Left hindlimb (tissue), 1 donor: Measurements from ENCODE around the gene PKP4.

Experiments used
- DNase-seq: peaks from one replicate; pipeline ENCODE4 v3.0.0-alpha.2; 2018

Gene PKP4

DNA sequence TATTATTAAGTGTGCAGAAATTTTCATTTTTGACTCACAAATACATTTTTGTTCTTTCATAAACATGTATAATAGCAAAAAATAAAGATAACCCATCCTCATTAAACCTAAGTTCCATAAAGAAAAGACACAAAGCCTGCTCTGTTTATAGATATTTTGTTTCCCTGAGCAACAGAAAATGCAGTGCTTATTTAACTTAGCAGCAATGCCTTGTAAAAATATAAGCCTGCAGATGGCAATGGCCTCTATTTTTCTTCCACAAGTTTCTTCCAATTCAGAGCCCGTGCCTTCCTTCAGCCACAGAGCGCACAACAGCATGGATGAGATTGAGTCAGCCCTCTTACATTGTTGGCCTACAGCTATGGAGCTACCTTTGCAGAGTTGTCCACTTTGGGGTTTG lies 43.6 kb downstream of the PKP4 start:
- DNase-seq = no peak

DNA sequence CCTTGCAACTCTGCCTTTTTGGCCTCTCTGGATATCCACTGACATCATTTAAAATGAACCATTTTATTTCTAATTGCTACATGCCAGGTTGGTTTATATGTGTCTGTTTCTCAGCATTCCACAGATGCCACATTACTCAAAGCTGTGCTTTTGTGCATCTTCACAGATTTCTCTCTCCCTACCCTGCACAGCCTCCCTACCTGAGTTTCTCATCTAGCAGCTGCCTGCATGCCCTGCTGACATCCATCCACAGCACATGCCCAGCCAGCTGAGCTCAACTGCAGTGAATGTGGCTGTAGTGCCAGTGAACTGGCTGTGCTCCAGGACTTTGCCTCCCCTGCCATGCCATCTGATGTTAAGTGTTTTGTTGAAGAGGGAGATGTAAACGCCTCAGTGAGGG lies 44.5 kb downstream of the PKP4 start:
- no peak for DNase-seq

- no peak for DNase-seq
Measured at GRCh38 chr2:158502974-158503373, 46.2 kb downstream of the PKP4 start.

DNA sequence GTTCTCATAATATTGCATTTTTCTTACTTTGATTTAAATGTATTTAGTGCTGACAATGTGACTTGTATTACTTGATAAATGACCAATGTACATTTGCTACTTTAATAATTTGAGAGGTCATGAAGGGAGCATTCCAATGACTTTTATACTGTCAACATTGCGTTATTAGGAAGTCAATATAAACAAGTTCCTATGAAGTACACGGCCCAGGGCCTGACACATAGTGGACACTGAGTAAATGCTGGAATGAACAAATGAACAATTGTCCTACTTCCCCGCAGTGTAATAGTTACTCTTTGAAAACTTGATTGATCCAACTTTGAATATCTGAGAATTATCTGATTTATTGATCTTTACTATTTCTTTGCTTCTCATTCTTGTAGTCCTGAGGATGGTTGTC lies 47.3 kb downstream of the PKP4 start:
- no peak for DNase-seq

DNA sequence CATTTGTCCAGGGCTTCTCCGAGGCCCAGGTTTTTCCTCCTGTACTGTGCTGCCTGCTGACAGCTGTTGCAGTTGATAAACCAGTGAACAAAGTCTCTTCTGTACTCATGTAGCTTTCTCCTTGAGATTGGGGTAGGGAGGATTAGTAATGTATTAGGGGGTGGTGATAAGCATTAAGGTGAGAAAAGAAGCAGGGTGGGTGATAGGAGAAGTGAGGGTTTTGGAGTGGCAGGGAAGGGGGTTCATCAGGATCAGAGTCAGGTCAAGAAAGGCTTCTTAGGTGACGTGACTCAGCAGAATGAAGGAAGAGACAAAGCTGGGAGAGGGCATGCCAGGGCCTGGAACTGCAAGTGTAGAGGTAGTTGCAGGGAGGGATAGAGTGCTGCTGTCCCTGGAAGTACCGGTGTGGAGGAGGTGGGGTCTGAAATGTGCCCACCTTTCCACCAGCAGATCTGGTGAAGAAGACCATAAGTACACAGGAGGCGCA lies 48.7 kb downstream of the PKP4 start:
- DNase-seq = no peak

GRCh38 chr2:158507141-158507540 lies 50.4 kb downstream of the PKP4 start:
- DNase-seq = no peak

GRCh38 chr2:158507679-158508078 lies 50.9 kb downstream of the PKP4 start:
- DNase-seq = no peak

DNA sequence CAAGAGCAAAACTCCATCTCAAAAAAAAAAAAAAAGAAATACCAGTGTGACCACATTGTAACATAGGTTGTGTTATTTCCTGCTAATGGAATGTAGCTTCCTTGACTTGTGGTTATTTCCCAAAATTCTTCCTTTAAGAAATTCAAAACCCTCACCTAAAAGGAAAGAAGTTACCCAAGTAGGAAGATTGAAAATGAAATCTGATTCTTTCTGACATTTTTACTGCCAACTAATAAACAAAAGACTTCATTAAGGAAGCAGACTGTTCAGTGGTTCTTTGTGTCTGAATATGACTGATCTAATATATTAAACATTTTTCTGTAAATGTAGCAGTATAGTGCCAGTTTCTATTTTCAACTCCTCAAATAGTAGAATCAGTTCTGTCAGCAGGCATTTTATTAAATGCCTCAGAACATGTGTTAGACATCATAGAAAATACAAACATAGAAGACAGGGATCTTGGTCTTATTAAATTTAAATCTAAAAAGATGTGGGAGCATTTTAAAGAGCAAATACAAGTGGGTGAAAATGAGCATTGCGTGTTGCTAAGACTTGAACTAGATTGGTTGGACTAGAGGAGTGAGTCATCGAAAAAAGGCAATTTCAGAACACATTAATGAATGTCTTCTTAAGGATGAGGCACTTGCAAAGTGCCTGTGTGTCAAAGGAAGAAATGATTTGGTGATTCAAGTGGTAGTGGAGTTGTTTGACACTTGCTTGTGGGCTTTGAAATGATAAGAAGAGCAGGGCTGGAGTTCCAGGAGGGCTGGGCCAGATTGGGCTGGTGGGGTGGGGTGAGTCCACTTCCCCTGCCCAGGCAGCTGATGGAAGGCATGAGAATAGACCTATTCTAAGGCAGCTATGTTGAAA lies 53.4 kb downstream of the PKP4 start:
- DNase-seq = no peak

GRCh38 chr2:158510887-158511286 lies 54.1 kb downstream of the PKP4 start:
- DNase-seq = no peak

DNA sequence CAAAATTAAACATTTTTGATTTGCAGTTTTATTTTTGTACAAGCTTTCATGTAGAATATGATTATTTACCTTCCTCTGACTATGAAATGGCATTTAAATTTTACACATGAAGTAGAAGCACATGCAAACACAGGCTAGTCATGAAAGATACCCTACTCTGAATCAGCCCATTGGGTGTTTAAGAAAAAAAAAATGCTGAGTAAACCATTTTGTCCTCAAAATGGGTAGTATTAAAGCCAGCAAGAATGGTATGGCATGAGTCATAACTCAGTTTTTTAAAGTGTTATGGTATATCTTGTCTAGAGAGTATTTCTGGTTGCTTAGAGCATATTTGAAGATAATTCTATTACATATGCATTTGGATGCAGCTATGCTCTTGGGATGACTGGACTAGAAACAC lies 55.0 kb downstream of the PKP4 start:
- DNase-seq = no peak

DNA sequence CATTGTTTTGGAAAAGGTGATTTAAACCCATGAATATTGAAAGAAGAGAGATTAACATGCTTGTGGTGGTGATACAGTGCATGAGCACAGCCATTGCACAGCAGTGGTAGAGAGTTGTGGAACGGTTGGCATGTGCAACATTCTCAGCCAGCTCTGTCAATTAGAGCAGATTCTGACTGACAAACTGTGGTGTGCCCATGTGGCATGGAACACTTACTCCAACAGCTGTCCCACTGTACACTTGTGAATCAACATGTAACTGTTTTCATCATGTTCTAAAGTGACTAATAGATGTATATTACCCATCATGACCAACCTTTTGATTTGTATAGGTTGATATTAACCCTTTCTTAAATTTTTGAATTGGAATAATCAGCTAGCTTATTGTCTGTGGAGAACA lies 55.6 kb downstream of the PKP4 start:
- DNase-seq = no peak

- DNase-seq = no peak
Measured at GRCh38 chr2:158513841-158514240, 57.1 kb downstream of the PKP4 start.

- no peak for DNase-seq
Measured at GRCh38 chr2:158518084-158518483, 61.3 kb downstream of the PKP4 start.

DNA sequence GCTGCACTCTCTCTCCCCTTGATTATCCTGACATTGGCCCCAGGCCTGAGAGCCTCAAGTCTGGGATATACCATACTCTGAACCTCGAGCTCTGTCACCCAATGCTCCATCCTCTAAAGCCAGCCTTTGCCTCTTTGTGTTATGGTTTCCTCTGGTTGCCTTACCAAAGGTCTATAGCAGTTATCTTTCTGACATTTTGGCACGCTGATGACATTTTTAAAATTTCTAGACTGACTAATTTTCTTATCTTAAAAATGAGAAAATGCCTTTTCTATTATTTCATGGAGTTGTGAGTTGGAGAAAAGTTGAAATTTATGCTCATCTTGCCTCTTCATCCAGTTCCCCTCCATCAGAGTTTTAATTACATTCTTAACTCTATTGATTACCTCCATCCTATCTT lies 62.7 kb downstream of the PKP4 start:
- no peak for DNase-seq

DNA sequence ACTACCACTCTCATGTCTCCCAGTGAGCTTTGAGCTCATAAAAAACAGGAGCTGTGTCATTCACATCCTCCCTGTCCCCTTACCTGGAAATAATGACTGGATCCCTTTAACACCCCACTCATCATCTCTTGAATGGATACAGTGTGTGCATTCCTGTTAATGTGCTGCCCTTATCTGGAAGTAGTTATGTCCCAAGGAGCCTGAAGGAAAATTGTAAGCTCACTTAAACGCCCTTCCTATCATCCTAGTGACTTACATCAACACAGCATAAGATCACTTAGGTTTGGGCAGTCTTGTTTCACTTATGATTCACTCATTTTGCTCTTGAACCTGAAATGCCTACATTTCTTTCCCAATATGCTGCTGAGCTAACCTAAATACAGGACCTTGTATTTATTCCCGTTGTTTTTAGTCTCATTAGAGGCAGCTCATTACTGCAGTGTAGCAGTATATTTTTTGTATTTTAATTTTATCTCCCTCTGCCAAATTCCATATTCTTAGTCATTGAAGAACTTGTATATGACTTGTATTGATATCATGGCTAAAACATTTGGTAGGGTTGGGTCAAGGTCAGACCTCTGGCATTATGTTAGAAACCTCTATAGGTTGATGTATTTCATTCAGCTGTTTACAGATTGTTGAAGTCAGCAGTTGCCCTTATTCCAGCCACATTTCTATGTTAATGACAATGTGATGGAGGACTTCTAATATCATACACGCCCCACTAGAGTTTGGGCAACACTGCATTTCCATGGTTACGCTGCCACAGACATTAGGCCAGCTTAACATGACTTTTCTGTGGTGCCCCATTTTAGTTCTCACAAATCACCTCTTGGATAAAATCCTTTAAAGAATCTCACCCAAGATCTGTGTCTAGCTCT lies 72.9 kb downstream of the PKP4 start:
- no peak for DNase-seq

DNA sequence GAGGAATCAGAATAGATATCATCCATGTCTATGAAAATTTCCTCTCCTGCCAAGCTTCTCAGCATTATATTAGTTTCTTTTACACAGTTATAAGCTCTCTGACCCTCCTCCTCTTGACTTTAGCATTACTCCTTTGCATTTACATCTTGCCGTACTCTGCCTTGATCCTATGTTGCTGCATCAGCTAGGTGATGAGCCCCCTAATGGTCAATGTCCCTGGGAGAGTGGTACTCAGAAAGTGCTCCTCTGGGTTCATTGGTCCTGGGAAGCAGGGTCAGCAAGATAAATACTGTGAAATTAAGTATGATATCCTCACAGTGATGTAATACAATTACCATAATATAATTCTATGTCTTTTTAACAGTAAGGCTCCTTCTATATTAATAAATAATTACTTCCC lies 74.1 kb downstream of the PKP4 start:
- no peak for DNase-seq

- no peak for DNase-seq
Measured at GRCh38 chr2:158533009-158533408, 76.3 kb downstream of the PKP4 start.

- no peak for DNase-seq
Measured at GRCh38 chr2:158539176-158540005, 82.6 kb downstream of the PKP4 start.

- no peak for DNase-seq
Measured at GRCh38 chr2:158542577-158542976, 85.8 kb downstream of the PKP4 start.

GRCh38 chr2:158543957-158544356 lies 87.2 kb downstream of the PKP4 start:
- no peak for DNase-seq

DNA sequence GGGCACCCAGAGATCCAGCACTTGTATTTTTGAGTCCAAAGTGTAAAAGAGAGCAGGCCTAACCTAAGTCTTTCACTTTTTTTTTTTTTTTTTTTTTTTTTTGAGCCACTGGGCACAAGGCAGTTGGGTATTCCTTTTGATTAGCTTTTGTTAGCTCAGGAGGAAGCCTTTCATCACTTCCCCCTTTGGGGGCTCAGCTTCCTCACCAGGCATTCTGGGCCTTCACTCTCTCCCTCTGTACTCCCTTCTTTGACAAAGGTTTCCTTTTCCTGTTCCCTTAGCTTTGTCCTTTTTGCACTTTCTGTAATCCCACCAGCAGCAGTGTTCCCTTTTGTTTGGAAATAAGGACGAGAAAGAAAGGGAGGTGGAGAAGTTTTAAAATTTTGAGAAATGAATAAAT lies 88.2 kb downstream of the PKP4 start:
- no peak for DNase-seq

DNA sequence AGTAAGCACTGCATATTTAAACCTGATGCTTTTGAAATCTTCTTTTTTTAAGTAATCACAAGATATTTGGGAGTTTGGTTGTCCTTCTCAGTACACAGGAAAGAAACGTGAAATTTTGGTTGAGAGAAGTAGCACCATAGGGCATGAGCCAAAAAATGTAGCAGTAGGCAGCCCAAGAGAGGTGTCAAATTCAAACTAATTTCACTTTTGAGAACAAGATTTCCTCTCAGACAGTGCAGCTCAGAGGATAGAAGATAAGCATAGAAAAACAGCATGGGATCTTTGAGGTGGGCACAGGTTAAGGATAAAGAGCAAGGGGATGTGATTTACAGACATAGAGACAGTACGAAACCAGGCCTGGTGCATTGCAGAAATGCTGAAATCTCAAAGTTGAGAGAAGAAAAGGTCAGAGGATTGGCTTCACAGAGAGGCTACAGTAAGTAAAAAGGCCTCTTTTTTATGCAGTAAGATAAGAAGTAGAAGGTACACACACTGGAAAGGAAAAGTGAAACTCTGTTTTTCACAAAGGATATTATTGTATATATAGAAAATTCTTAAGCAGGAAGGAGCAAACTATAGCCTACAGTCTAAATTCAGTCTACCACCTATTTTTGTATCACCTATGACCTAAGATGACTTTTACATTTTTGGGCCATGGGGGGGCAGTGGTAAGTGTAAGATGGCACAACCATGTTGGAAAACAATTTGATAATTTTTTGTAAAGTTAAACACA lies 89.8 kb downstream of the PKP4 start:
- no peak for DNase-seq
